K562 (cell line): ENCODE data around the gene DPH2. TPM values are rescaled to one million over a fixed set of nuclear protein-coding genes. Genes with fewer than 3 reads are reported as not detected.

Experiments
- CC2D1A ChIP-seq: fragments of 450-650 bp; IDR thresholded peaks from 2 replicates; pipeline ENCODE4 v1.6.1; 2017; ENCODE audit warnings: mild to moderate bottlenecking
- ETS2 ChIP-seq: IDR thresholded peaks from 2 replicates; pipeline ENCODE4 v1.6.1; 2016; ENCODE audit warnings: borderline replicate concordance, missing genetic modification characterization, mild to moderate bottlenecking, moderate library complexity, missing compliant biosample characterization; ENCODE audit not compliant: poor library complexity, severe bottlenecking
- JUND ChIP-seq, 2 experiments: IDR thresholded peaks; 2 replicates in 1 of 2; 3 replicates in 1 of 2; pipeline ENCODE4 v1.6.1; 2011; ENCODE audit warnings: borderline replicate concordance in 2 of 2, low read depth in 2 of 2, low read length in 2 of 2, improper control_type of control experiment in 1 of 2, missing biosample characterization in 1 of 2, missing genetic modification characterization in 1 of 2, missing genetic modification reagents in 1 of 2
- MAZ ChIP-seq, 2 experiments: fragments of 450-650 bp in 1 of 2; sonication (generic) in 1 of 2; formaldehyde crosslinking; IDR thresholded peaks in 1 of 2; conservative IDR thresholded peaks in 1 of 2; 2 replicates each; pipeline versions ENCODE4 v1.4.0 to v1.5.0; 2020; ENCODE audit warnings: mild to moderate bottlenecking in 1 of 2, missing genetic modification reagents in 1 of 2
- TOE1 ChIP-seq, 2 experiments: fragments of 450-650 bp in 1 of 2; sonication (generic) in 1 of 2; formaldehyde crosslinking in 1 of 2; IDR thresholded peaks; 2 replicates each; pipeline versions ENCODE4 v1.7.1 to v1.8.0; 2016 to 2022; ENCODE audit warnings: borderline replicate concordance in 2 of 2, mild to moderate bottlenecking in 2 of 2, antibody characterized with exemption in 1 of 2, inconsistent platforms in 1 of 2, low read depth in 1 of 2, missing genetic modification reagents in 1 of 2, moderate library complexity in 1 of 2
- polyA plus RNA-seq, 8 experiments: library from polyadenylated mRNA; depleted of rRNA in 4 of 8; stranded (reverse) in 5 of 8; unstranded in 3 of 8; fragments of >200 nt; fragmentation: Nextera tagmentation in 2 of 8; fragmentation: Illumina TruSeq in 1 of 8; extraction: Ambion mirVana in 2 of 8; extraction: Trizol in 1 of 8; gene quantifications; 2 replicates each; pipeline versions ENCODE4 v1.2.1 to v1.2.3, GENCODE V29; 2011 to 2014; ENCODE audit warnings: inconsistent platforms in 1 of 8, missing spikeins in 1 of 8
- total RNA-seq, 7 experiments: library from RNA; depleted of rRNA in 6 of 7; stranded (reverse); fragments of >200 nt in 6 of 7; fragmentation: Illumina TruSeq in 2 of 7; extraction: Trizol in 2 of 7; gene quantifications; 2 replicates each; pipeline versions ENCODE4 v1.2.1 to v1.2.3, GENCODE V29; 2011 to 2021; ENCODE audit warnings: low replicate concordance in 1 of 7
- TF ChIP-seq, protein P1 (sequence below), 3 experiments: IDR thresholded peaks in 2 of 3; conservative IDR thresholded peaks in 1 of 3; 2 replicates each; pipeline ENCODE4 v1.5.1; 2011 to 2012; ENCODE audit warnings: low read length in 3 of 3, mild to moderate bottlenecking in 3 of 3, control low read depth in 2 of 3, improper control_type of control experiment in 1 of 3, inconsistent platforms in 1 of 3, low read depth in 1 of 3, mixed read lengths in 1 of 3, moderate library complexity in 1 of 3; ENCODE audit not compliant: insufficient read depth in 2 of 3
- TF ChIP-seq, protein P2 (sequence below), 2 experiments: fragments of 450-650 bp; formaldehyde crosslinking in 1 of 2; IDR thresholded peaks; 2 replicates each; pipeline versions ENCODE4 v1.4.0 to v1.6.1; 2014 to 2020; ENCODE audit warnings: mild to moderate bottlenecking in 2 of 2, borderline replicate concordance in 1 of 2, low read depth in 1 of 2
- TF ChIP-seq, protein P3 (sequence below): sonication (generic); formaldehyde crosslinking; IDR thresholded peaks from 2 replicates; pipeline ENCODE4 v1.8.0; 2022; ENCODE audit warnings: missing genetic modification reagents, mild to moderate bottlenecking, moderate library complexity, borderline replicate concordance
- TF ChIP-seq, protein P4 (sequence below): fragments of 200-800 bp; sonication (Bioruptor generic); IDR thresholded peaks from 2 replicates; pipeline ENCODE4 v1.6.1; 2017; ENCODE audit warnings: missing genetic modification characterization, missing compliant biosample characterization

DPH2 gene
- total and polyA plus RNA-seq, 9 of the 15 experiments (the other 6 are each of a cell fraction or from before 2014, with no cell fraction given) = 17.9 to 94.1 (median 68.1) TPM

DNA sequence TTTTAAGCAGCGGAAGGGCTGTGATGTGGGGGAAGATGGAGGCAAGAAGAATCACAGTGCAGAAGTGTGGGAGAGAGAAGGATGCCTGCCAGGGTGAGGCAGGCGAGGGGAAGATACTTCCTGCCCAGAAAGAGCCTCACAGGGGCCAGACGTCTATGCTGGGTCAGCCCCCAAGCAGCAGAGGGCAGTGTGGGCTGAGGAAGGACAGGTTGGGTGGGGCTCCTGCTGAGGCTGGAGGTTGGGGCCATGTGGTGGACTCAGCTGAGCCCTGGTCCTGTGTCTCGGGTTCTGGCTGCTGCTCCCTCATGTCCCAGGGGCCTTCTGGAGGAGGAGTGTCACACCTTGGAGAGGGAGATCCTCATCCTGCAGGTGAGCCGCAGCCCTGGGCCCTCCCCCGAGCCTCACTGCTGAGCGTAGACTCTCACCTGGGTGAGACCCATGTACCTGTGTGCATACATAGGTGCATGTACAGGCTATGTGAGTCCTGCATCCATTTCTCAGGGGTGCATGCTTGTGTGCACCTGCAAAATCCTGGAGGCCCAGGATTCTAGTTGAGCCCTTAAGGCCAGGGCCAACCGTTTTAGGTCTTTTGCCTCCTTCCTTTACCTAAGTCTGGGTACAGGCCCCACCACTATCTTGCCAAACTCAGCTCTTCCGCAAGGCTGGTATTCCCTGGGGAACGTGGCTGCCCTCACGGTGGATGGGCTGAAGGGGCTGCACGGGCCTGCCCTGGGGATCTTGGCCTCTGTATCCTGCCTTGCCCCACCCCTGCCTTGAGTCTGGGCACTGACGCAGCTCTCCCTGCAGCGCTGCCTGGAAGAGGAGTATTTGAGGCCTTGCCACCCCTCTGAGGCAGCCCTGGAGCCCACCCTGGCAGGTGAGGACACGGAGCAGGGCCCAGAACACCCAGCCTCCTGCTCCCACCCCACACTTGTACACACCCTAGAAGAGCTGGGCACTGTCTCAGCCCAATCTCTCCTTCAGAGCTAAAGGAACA is 25.3 kb downstream of the DPH2 start (continued):
- TF ChIP-seq, protein P1, sequence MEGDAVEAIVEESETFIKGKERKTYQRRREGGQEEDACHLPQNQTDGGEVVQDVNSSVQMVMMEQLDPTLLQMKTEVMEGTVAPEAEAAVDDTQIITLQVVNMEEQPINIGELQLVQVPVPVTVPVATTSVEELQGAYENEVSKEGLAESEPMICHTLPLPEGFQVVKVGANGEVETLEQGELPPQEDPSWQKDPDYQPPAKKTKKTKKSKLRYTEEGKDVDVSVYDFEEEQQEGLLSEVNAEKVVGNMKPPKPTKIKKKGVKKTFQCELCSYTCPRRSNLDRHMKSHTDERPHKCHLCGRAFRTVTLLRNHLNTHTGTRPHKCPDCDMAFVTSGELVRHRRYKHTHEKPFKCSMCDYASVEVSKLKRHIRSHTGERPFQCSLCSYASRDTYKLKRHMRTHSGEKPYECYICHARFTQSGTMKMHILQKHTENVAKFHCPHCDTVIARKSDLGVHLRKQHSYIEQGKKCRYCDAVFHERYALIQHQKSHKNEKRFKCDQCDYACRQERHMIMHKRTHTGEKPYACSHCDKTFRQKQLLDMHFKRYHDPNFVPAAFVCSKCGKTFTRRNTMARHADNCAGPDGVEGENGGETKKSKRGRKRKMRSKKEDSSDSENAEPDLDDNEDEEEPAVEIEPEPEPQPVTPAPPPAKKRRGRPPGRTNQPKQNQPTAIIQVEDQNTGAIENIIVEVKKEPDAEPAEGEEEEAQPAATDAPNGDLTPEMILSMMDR (IDR thresholded peaks at IDR 0.05 in 2 of 3, conservative IDR thresholded peaks at IDR 0.05 in 1 of 3; ENCODE audit: insufficient read depth in 2 of 3, low read depth in 1 of 3, low read length in 3 of 3) = peak; percentile 88 to 94 (median 92)
- TF ChIP-seq, protein P2, sequence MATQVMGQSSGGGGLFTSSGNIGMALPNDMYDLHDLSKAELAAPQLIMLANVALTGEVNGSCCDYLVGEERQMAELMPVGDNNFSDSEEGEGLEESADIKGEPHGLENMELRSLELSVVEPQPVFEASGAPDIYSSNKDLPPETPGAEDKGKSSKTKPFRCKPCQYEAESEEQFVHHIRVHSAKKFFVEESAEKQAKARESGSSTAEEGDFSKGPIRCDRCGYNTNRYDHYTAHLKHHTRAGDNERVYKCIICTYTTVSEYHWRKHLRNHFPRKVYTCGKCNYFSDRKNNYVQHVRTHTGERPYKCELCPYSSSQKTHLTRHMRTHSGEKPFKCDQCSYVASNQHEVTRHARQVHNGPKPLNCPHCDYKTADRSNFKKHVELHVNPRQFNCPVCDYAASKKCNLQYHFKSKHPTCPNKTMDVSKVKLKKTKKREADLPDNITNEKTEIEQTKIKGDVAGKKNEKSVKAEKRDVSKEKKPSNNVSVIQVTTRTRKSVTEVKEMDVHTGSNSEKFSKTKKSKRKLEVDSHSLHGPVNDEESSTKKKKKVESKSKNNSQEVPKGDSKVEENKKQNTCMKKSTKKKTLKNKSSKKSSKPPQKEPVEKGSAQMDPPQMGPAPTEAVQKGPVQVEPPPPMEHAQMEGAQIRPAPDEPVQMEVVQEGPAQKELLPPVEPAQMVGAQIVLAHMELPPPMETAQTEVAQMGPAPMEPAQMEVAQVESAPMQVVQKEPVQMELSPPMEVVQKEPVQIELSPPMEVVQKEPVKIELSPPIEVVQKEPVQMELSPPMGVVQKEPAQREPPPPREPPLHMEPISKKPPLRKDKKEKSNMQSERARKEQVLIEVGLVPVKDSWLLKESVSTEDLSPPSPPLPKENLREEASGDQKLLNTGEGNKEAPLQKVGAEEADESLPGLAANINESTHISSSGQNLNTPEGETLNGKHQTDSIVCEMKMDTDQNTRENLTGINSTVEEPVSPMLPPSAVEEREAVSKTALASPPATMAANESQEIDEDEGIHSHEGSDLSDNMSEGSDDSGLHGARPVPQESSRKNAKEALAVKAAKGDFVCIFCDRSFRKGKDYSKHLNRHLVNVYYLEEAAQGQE (IDR thresholded peaks at IDR 0.05; ENCODE audit: borderline replicate concordance) = peak; percentile 70
- TF ChIP-seq, protein P2 (CRISPR knock-in tag; IDR thresholded peaks at IDR 0.05; ENCODE audit: low read depth) = no peak
- peak; percentile 32; the same call in 1 of the 2 replicates for TF ChIP-seq CC2D1A
- peak; percentile 20; the same call in 1 of the 2 replicates for TF ChIP-seq TOE1 (IDR thresholded peaks at IDR 0.05; ENCODE audit: borderline replicate concordance)
- TF ChIP-seq TOE1 (CRISPR knock-in tag; IDR thresholded peaks at IDR 0.05; ENCODE audit: borderline replicate concordance, low read depth) = no peak
- peak; percentile 57 to 95; a peak in 3 of 4 replicates for TF ChIP-seq MAZ (CRISPR knock-in tag; conservative IDR thresholded peaks at IDR 0.05 in 1 of 2, IDR thresholded peaks at IDR 0.05 in 1 of 2)
- TF ChIP-seq ETS2 (tag) = no peak
- TF ChIP-seq JUND (IDR thresholded peaks at IDR 0.05; ENCODE audit: borderline replicate concordance, low read depth, low read length) = peak; percentile 46; the same call in 1 of the 2 replicates
- TF ChIP-seq JUND (tag; IDR thresholded peaks at IDR 0.05; ENCODE audit: borderline replicate concordance, low read depth, low read length) = peak; percentile 21; the same call in 1 of the 3 replicates
- TF ChIP-seq, protein P3, sequence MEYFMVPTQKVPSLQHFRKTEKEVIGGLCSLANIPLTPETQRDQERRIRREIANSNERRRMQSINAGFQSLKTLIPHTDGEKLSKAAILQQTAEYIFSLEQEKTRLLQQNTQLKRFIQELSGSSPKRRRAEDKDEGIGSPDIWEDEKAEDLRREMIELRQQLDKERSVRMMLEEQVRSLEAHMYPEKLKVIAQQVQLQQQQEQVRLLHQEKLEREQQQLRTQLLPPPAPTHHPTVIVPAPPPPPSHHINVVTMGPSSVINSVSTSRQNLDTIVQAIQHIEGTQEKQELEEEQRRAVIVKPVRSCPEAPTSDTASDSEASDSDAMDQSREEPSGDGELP (CRISPR knock-in tag) = peak; percentile 85
- TF ChIP-seq, protein P4, sequence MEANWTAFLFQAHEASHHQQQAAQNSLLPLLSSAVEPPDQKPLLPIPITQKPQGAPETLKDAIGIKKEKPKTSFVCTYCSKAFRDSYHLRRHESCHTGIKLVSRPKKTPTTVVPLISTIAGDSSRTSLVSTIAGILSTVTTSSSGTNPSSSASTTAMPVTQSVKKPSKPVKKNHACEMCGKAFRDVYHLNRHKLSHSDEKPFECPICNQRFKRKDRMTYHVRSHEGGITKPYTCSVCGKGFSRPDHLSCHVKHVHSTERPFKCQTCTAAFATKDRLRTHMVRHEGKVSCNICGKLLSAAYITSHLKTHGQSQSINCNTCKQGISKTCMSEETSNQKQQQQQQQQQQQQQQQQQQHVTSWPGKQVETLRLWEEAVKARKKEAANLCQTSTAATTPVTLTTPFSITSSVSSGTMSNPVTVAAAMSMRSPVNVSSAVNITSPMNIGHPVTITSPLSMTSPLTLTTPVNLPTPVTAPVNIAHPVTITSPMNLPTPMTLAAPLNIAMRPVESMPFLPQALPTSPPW (CRISPR knock-in tag) = peak; percentile 69
